Tibial artery (tissue), 4 donors: ENCODE results near the gene C3orf18.

ENCODE experiments used
- DNase-seq, 2 donors: peaks; one replicate each; pipeline ENCODE4 v3.0.0-alpha.2; 2019
- H3K27ac ChIP-seq, 2 donors: fragments of 200-600 bp; sonication (generic) in 1 of 2; 1 replicate in 1 of 2; 2 replicates in 1 of 2; pipeline ENCODE4 v1.5.1; 2018 to 2019; ENCODE audit warnings: mild to moderate bottlenecking in 1 of 2
- H3K27me3 ChIP-seq, 2 donors: fragments of 200-600 bp; sonication (generic) in 1 of 2; one replicate each; pipeline versions ENCODE4 v1.5.1 to v1.6.0; 2016 to 2019
- H3K36me3 ChIP-seq, 3 donors: fragments of 200-600 bp; sonication (generic) in 2 of 3; one replicate each; pipeline ENCODE4 v1.5.1; 2016 to 2019; ENCODE audit warnings: mild to moderate bottlenecking in 2 of 3
- H3K4me1 ChIP-seq, 4 donors: fragments of 200-600 bp; sonication (generic) in 2 of 4; 1 replicate in 3 of 4; 2 replicates in 1 of 4; pipeline ENCODE4 v1.5.1; 2016 to 2019
- H3K4me3 ChIP-seq, 2 donors: fragments of 200-600 bp; sonication (generic) in 1 of 2; 1 replicate in 1 of 2; 2 replicates in 1 of 2; pipeline ENCODE4 v1.5.1; 2018 to 2019; ENCODE audit warnings: mild to moderate bottlenecking in 2 of 2
- H3K9me3 ChIP-seq, 3 donors: fragments of 200-600 bp; sonication (generic) in 1 of 3; one replicate each; pipeline ENCODE4 v1.5.1; 2016 to 2019
- intact Hi-C: fragments of 100-400 bp; cut with DNase I; formaldehyde crosslinking; loops from one replicate; pipeline ENCODE4 v1.15.0; 2023; ENCODE audit warnings: low total_unique reads
- TF ChIP-seq, protein P1 (sequence below), 2 experiments: fragments of 200-600 bp in 1 of 2; fragments of 450-650 bp in 1 of 2; IDR thresholded peaks; one replicate each; pipeline ENCODE4 v1.5.1; 2017 to 2019; ENCODE audit warnings: antibody characterized with exemption in 2 of 2, mild to moderate bottlenecking in 1 of 2, moderate library complexity in 1 of 2

The C3orf18 gene

DNA sequence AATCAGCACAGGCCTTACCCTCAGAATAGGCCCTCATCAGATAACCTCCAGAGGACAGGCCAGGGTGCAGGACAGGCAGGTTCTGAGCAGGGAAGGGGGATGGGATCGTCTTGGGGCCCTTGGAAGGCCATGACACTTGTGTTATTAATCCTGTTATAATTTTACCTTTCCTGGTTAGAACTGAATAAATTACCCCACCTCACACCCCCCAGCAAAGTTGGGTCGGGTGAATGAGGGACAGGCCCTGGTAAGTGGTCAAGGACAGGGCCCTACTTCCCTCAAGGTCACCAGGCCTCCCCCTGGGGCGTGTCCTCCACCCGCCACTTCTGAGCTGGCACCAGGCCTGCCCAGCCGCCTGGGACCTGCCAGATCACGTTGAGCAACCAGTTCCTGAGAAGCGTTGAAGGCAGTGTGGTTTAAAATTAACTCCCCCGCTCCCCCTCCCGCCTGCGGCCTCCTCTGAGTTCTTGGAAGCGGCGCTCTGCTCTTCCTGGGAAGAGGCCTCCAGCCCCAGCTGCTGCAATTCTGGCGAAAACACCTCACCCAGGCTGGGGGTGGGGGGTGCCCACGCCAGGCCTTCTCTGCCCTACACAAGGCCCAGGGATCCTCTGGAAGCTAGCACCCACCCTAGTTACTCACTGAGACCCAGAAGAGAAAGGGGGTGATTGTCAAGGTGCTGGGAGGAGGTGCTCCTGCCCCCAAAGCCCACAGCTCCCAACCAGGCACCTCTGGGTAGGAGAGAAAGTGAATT lies 33.5 kb upstream of the C3orf18 start:
- Histone ChIP-seq H3K4me1 (peaks cover 9 to 70% (median 42%) of the 10 kb centered on the region in 4 donors), H3K27ac (peak overlapping the region; percentile 84 to 96), H3K4me3 (peak overlapping the region; percentile 19 to 24), H3K9me3 (no peaks in the 10 kb centered on the region), H3K36me3 (peaks cover 0 to 12% (median 0%) of the 10 kb centered on the region in 3 donors), H3K27me3 (no peaks in the 10 kb centered on the region)
- TF ChIP-seq, protein P1, sequence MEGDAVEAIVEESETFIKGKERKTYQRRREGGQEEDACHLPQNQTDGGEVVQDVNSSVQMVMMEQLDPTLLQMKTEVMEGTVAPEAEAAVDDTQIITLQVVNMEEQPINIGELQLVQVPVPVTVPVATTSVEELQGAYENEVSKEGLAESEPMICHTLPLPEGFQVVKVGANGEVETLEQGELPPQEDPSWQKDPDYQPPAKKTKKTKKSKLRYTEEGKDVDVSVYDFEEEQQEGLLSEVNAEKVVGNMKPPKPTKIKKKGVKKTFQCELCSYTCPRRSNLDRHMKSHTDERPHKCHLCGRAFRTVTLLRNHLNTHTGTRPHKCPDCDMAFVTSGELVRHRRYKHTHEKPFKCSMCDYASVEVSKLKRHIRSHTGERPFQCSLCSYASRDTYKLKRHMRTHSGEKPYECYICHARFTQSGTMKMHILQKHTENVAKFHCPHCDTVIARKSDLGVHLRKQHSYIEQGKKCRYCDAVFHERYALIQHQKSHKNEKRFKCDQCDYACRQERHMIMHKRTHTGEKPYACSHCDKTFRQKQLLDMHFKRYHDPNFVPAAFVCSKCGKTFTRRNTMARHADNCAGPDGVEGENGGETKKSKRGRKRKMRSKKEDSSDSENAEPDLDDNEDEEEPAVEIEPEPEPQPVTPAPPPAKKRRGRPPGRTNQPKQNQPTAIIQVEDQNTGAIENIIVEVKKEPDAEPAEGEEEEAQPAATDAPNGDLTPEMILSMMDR (IDR thresholded peaks at IDR 0.05) = no peak
- DNase-seq = peak; percentile 98 to 99
- intact Hi-C loops = no loop called here

DNA sequence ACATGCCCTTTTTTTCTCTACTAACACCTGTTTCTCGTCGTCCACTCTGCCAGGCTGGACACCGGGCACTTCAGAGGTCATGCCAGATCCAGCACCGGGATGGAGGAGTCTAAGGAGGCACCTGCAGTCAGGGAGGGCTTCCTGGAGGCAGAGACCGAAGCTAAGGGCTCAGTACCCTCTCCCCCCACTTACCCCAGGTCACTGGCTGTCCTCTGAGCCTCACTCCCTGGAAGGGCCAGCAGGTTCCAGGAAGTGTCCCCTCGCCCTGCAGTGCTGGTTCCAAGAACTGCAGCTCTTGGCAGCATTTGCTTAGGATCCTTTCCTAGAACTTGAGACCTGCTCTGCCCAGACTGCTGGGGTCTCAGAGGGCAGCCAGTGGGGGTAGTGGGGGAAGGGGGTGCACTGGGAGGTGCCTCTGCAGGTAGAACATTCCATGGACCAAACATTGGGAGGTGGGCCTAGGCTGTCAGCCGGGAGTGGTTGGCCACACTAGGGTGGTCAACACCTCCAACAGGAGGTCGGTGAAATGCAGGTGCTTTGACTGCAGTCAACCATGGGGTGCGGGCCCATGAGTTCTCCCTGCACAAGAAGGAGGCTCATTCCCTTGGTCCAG lies 32.7 kb upstream of the C3orf18 start:
- Histone ChIP-seq H3K27me3 (no peaks in the 10 kb centered on the region), H3K9me3 (no peaks in the 10 kb centered on the region), H3K4me3 (no peak overlapping the region), H3K4me1 (peaks cover 9 to 63% (median 37%) of the 10 kb centered on the region in 4 donors), H3K36me3 (peaks cover 0 to 10% (median 0%) of the 10 kb centered on the region in 3 donors), H3K27ac (peak overlapping the region; percentile 84 to 96)
- intact Hi-C loops = no loop called here
- TF ChIP-seq, protein P1 (IDR thresholded peaks at IDR 0.05) = no peak
- no peak for DNase-seq

DNA sequence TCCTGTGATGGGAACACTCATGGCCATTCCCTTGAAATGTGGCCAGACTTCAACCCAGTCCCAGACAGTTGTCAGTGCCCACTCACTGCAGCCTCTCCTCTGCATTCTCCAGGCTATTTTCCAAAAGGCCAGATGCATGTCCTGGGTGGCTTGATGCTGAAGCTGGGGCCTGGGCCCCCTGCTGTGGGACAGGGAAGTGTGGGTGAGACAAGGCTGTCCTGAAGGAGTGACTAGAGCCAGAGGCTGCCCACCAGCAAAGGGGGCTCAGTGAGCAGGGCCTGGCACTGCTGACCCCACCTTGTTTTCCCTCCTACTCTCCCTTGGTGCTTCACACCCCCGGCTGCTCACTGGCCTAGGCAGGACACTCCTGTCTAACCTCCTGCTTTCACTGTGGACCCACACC lies 32.2 kb upstream of the C3orf18 start:
- peaks cover 9 to 57% (median 34%) of the 10 kb centered on the region in 4 donors for H3K4me1 ChIP-seq
- intact Hi-C loops = no loop called here
- TF ChIP-seq, protein P1 (IDR thresholded peaks at IDR 0.05) = no peak
- H3K27me3 ChIP-seq = no peaks in the 10 kb centered on the region
- H3K36me3 ChIP-seq = peaks cover 0 to 7% (median 0%) of the 10 kb centered on the region in 3 donors
- H3K27ac ChIP-seq = peak overlapping the region; percentile 84 to 96
- H3K9me3 ChIP-seq = no peaks in the 10 kb centered on the region
- DNase-seq = no peak
- no peak overlapping the region for H3K4me3 ChIP-seq

DNA sequence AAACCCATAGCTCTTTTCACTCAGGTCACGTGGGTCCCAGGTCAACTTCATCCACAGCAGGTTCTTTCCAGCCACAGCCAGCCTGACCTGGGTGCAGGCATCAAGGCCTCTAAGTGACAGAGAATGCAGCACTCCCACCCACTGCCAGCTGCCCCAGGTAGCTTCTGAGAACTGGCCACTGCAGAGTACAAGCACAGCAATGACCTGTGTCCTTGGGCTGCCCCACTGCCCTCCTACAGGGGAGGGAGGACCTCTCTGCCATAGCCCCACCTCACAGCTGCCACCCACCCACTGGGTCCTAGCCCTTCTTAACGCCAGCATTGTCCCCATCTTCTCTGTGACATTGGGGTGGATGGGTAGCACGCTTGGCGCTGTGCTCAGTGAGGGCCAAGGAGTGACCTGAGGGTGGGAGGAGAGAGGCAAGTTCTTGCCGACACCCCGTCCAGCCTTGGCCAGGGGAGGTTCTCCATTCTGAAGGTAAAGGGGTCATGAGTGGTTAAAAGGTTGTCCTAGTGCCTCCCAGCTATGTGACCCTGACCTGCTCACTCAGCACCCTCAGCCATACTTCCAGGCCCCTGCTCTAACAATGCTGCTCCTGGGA lies 31.7 kb upstream of the C3orf18 start:
- no peaks in the 10 kb centered on the region for H3K27me3 ChIP-seq
- H3K36me3 ChIP-seq = peaks cover 0 to 2% (median 0%) of the 10 kb centered on the region in 3 donors
- H3K4me3 ChIP-seq = no peak overlapping the region
- peak overlapping the region; percentile 84 to 96 for H3K27ac ChIP-seq
- no peak for DNase-seq
- H3K9me3 ChIP-seq = no peaks in the 10 kb centered on the region
- peaks cover 9 to 52% (median 32%) of the 10 kb centered on the region in 4 donors for H3K4me1 ChIP-seq
- TF ChIP-seq, protein P1 (IDR thresholded peaks at IDR 0.05) = no peak
- intact Hi-C loops = no loop called here

DNA sequence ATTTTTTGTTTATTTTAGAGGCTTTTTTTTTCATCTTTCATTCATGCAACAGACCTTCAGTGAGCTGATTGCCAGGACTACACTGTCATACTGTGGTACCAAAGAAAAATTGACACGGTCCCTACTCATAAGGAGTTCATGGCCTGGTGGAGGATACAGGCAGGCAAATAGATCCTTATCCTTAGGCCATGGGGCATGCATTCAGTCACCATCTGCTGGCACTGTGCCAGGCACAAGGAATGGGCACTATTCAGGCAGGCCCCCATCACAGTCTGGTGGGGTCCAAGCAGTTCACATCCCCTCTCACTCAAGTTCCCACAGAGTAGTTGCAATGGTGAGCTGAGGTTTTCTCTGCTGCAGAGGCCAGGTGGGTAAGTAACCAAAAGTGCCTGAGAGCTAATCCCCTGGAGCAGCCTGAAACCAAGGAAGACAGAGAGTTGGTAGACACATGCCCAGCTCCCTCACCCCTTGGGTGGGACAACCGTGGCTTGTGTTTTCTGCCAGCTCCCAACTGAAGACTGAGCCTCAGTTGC lies 26.8 kb upstream of the C3orf18 start:
- Histone ChIP-seq H3K4me1 (peaks cover 0 to 16% (median 6%) of the 10 kb centered on the region in 4 donors), H3K9me3 (no peaks in the 10 kb centered on the region), H3K27me3 (no peaks in the 10 kb centered on the region), H3K27ac (no peak overlapping the region), H3K4me3 (no peak overlapping the region), H3K36me3 (no peaks in the 10 kb centered on the region)
- no peak for DNase-seq
- TF ChIP-seq, protein P1 (IDR thresholded peaks at IDR 0.05) = no peak
- intact Hi-C loops = no loop called here
